ENCODE data around the gene CDK16. TPM values are rescaled to one million over a fixed set of nuclear protein-coding genes. Genes with fewer than 3 reads are reported as not detected.

The CDK16 gene
- total and polyA plus RNA-seq, 9 of the 15 experiments (the other 6 are each of a cell fraction or from before 2014, with no cell fraction given) = 3.9 to 104 (median 57.5) TPM

- peaks cover 78% of the 10 kb centered on the region; the same call in 2 of the 3 replicates for H3K36me3 ChIP-seq (ENCODE audit: control insufficient read depth, insufficient read depth, low read length)
- CTCF ChIA-PET (ENCODE audit: low intra/inter-chr PET ratio) = no interaction called here
Observed at GRCh38 chrX:47198026-47198686, 20.3 kb upstream of the CDK16 start.

More at GRCh38 chrX:47198026-47198686, 20.3 kb upstream of the CDK16 start:
- BruUV-seq (replicated peaks) = no TSS peak
- Histone ChIP-seq H3K79me2 (ENCODE audit: control insufficient read depth, insufficient read depth, low read length) (peaks cover 41% of the 10 kb centered on the region), H3K9ac (ENCODE audit: insufficient read depth in 1 of 2, low read depth in 2 of 2, low read length in 2 of 2) (no peak overlapping the region), H3K4me3 (no peak overlapping the region), H3K9me1 (ENCODE audit: control insufficient read depth, insufficient read depth, low read length) (peaks cover 3% of the 10 kb centered on the region), H3K4me1 (replicated peaks in 1 of 2; ENCODE audit: control insufficient read depth in 2 of 2, insufficient read depth in 2 of 2, low read length in 2 of 2) (peaks cover 5 to 11% of the 10 kb centered on the region in 2 experiments; a peak in 4 of 5 replicates), H3K27ac (ENCODE audit: extremely low read depth, low read depth, low read length) (no peak overlapping the region), H3K4me2 (ENCODE audit: insufficient read depth, low read length) (no peak overlapping the region), H2AFZ (ENCODE audit: low read depth, low read length) (no peak overlapping the region), H4K20me1 (replicated peaks; ENCODE audit: control insufficient read depth, insufficient read depth, low read length) (peaks cover 17% of the 10 kb centered on the region), H3K9me3 (replicated peaks; ENCODE audit: control insufficient read depth, insufficient read depth, low read depth, low read length) (no peaks in the 10 kb centered on the region), H3K27me3 (ENCODE audit: control insufficient read depth in 2 of 2, insufficient read depth in 2 of 2, low read length in 2 of 2) (no peaks in the 10 kb centered on the region)
- POLR2A ChIA-PET = interaction anchor here (0.7 kb wide), 1 partner anchor 15 kb away, joined by 4 read pairs; no protein-coding TSS in a partner anchor
- ATAC-seq (no peak), FAIRE-seq (no peak), DNase-seq (ENCODE audit: extremely low read depth in 1 of 4, low spot score in 3 of 4) (no peak)
- TF ChIP-seq SUPT5H (IDR thresholded peaks at IDR 0.05) (no peak), DDX20 (tag; IDR thresholded peaks at IDR 0.05; ENCODE audit: low read depth) (no peak), ZBED1 (IDR thresholded peaks at IDR 0.05) (no peak), KLF10 (CRISPR knock-in tag; IDR thresholded peaks at IDR 0.05) (no peak), SMAD2 (IDR thresholded peaks at IDR 0.05; ENCODE audit: low read depth, low read length) (no peak), POLR2AphosphoS2 (IDR thresholded peaks at IDR 0.05; ENCODE audit: low read length) (no peak), HDAC3 (IDR thresholded peaks at IDR 0.05; ENCODE audit: borderline replicate concordance, partially characterized antibody) (no peak), XRCC4 (IDR thresholded peaks at IDR 0.05; ENCODE audit: extremely low read depth, insufficient read depth, insufficient read length) (no peak), ZNF24 (IDR thresholded peaks at IDR 0.05) (no peak), FOXK1 (CRISPR knock-in tag; IDR thresholded peaks at IDR 0.05; ENCODE audit: borderline replicate concordance) (no peak), HNRNPUL1 (IDR thresholded peaks at IDR 0.05; ENCODE audit: low read length) (no peak), HDAC8 (tag; IDR thresholded peaks at IDR 0.05) (no peak), U2AF1 (optimal IDR thresholded peaks at IDR 0.05; ENCODE audit: low read depth, low read length) (no peak), ZNF263 (CRISPR knock-in tag; IDR thresholded peaks at IDR 0.05; ENCODE audit: borderline replicate concordance) (no peak)
- TF ChIP-seq, protein P1, sequence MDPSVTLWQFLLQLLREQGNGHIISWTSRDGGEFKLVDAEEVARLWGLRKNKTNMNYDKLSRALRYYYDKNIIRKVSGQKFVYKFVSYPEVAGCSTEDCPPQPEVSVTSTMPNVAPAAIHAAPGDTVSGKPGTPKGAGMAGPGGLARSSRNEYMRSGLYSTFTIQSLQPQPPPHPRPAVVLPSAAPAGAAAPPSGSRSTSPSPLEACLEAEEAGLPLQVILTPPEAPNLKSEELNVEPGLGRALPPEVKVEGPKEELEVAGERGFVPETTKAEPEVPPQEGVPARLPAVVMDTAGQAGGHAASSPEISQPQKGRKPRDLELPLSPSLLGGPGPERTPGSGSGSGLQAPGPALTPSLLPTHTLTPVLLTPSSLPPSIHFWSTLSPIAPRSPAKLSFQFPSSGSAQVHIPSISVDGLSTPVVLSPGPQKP (CRISPR knock-in tag; IDR thresholded peaks at IDR 0.05) = no peak
- intact Hi-C loops (cut with micrococcal nuclease) (loop anchor here (10.0 kb wide), 1 partner anchor 547 kb away; no protein-coding TSS in a partner anchor), in situ Hi-C loops (cut with MboI) (loop anchor here (10.0 kb wide), 2 partner anchors 187 to 327 kb away; no protein-coding TSS in a partner anchor)
- WGBS (ENCODE audit: insufficient coverage, low coverage, missing lambda C conversion rate) = 100% methylated on average over 7 of the region's 10 CpGs
